SK-N-SH treated with all-trans-retinoic acid at 6 μM for 48 hours (cell line): ENCODE results near the gene NKAIN1.

Experiments used
- ATAC-seq: fragments of 200-7000 bp; cut with Tn5 transposase; 3 replicates; pipeline ENCODE4 v1.9.1; 2020; ENCODE audit warnings: mild to moderate bottlenecking, moderate library complexity
- ARNTL ChIP-seq: fragments of 450-650 bp; formaldehyde crosslinking; IDR thresholded peaks from 2 replicates; pipeline ENCODE4 v1.5.0; 2020; ENCODE audit warnings: low read depth, mild to moderate bottlenecking, moderate library complexity, borderline replicate concordance
- BACH2 ChIP-seq: fragments of 250-450 bp; sonication (Bioruptor Pico); IDR thresholded peaks from 2 replicates; pipeline ENCODE4 v1.9.0; 2021; ENCODE audit warnings: mild to moderate bottlenecking, borderline replicate concordance
- CREB5 ChIP-seq: fragments of 250-450 bp; sonication (Bioruptor Pico); IDR thresholded peaks from 2 replicates; pipeline ENCODE4 v1.5.1; 2020; ENCODE audit warnings: low read depth, mild to moderate bottlenecking, moderate library complexity
- CSRNP3 ChIP-seq: fragments of 250-450 bp; sonication (Bioruptor Pico); IDR thresholded peaks from 2 replicates; pipeline ENCODE4 v1.5.1; 2021; ENCODE audit warnings: mild to moderate bottlenecking, moderate library complexity
- ESRRG ChIP-seq: fragments of 250-450 bp; sonication (Bioruptor Pico); IDR thresholded peaks from 2 replicates; pipeline ENCODE4 v1.6.1; 2021; ENCODE audit warnings: mild to moderate bottlenecking
- ISL1 ChIP-seq: fragments of 250-450 bp; sonication (Bioruptor Pico); IDR thresholded peaks from 2 replicates; pipeline ENCODE4 v2.1.2; 2022; ENCODE audit warnings: mild to moderate bottlenecking, moderate library complexity
- OSR1 ChIP-seq: fragments of 250-450 bp; sonication (Bioruptor Pico); IDR thresholded peaks from 2 replicates; pipeline ENCODE4 v1.8.0; 2022; ENCODE audit warnings: moderate library complexity, mild to moderate bottlenecking, inconsistent platforms
- PATZ1 ChIP-seq: fragments of 250-450 bp; sonication (Bioruptor Pico); IDR thresholded peaks from 2 replicates; pipeline ENCODE4 v1.8.0; 2020; ENCODE audit warnings: mild to moderate bottlenecking, moderate library complexity, borderline replicate concordance
- POU6F1 ChIP-seq: fragments of 250-450 bp; sonication (Bioruptor Pico); IDR thresholded peaks from 2 replicates; pipeline ENCODE4 v1.8.0; 2021; ENCODE audit warnings: low read depth, mild to moderate bottlenecking, moderate library complexity, borderline replicate concordance
- RARB ChIP-seq: fragments of 250-450 bp; sonication (Bioruptor Pico); IDR thresholded peaks from 2 replicates; pipeline ENCODE4 v1.8.0; 2021; ENCODE audit warnings: mild to moderate bottlenecking, moderate library complexity
- SNAI2 ChIP-seq: fragments of 250-450 bp; sonication (Bioruptor Pico); IDR thresholded peaks from 2 replicates; pipeline ENCODE4 v1.5.0; 2020; ENCODE audit warnings: mild to moderate bottlenecking, moderate library complexity
- TCF4 ChIP-seq: fragments of 250-450 bp; sonication (Bioruptor Pico); IDR thresholded peaks from 2 replicates; pipeline ENCODE4 v1.8.0; 2021; ENCODE audit warnings: mild to moderate bottlenecking, moderate library complexity, borderline replicate concordance
- TOX ChIP-seq: fragments of 250-450 bp; sonication (Bioruptor Pico); IDR thresholded peaks from 2 replicates; pipeline ENCODE4 v1.8.0; 2021; ENCODE audit warnings: mild to moderate bottlenecking, moderate library complexity, borderline replicate concordance
- TSHZ2 ChIP-seq: fragments of 250-450 bp; sonication (Bioruptor Pico); IDR thresholded peaks from 2 replicates; pipeline ENCODE4 v1.5.0; 2020; ENCODE audit warnings: mild to moderate bottlenecking, moderate library complexity
- ZC3H10 ChIP-seq: fragments of 250-450 bp; sonication (Bioruptor Pico); IDR thresholded peaks from 2 replicates; pipeline ENCODE4 v1.5.1; 2021; ENCODE audit warnings: mild to moderate bottlenecking, moderate library complexity
- ZFP30 ChIP-seq: fragments of 450-650 bp; formaldehyde crosslinking; IDR thresholded peaks from 2 replicates; pipeline ENCODE4 v1.5.0; 2022; ENCODE audit warnings: mild to moderate bottlenecking, moderate library complexity
- ZNF565 ChIP-seq: fragments of 450-650 bp; formaldehyde crosslinking; conservative IDR thresholded peaks from 2 replicates; pipeline ENCODE4 v1.5.0; 2020; ENCODE audit warnings: low read depth, mild to moderate bottlenecking, moderate library complexity
- ZNF8 ChIP-seq: fragments of 450-650 bp; formaldehyde crosslinking; IDR thresholded peaks from 2 replicates; pipeline ENCODE4 v1.5.0; 2020; ENCODE audit warnings: mild to moderate bottlenecking, moderate library complexity

The NKAIN1 gene

GRCh38 chr1:31193729-31194128, 46.0 kb downstream of the NKAIN1 start:
- TF ChIP-seq ZNF565 (CRISPR knock-in tag): no peak
- TF ChIP-seq SNAI2 (CRISPR knock-in tag): no peak
- TF ChIP-seq ZFP30 (CRISPR knock-in tag): no peak
- no peak for TF ChIP-seq CREB5
- TF ChIP-seq TOX (CRISPR knock-in tag): no peak
- TF ChIP-seq ZC3H10: no peak
- TF ChIP-seq PATZ1 (CRISPR knock-in tag): no peak
- TF ChIP-seq RARB: no peak
- TF ChIP-seq TSHZ2: no peak
- TF ChIP-seq ISL1 (CRISPR knock-in tag): no peak
- TF ChIP-seq POU6F1 (CRISPR knock-in tag): no peak
- TF ChIP-seq BACH2 (CRISPR knock-in tag): no peak
- no peak for TF ChIP-seq ESRRG (CRISPR knock-in tag)
- no peak for ATAC-seq

- no peak for TF ChIP-seq CREB5
- no peak for ATAC-seq
Observed at GRCh38 chr1:31191281-31191680, 48.4 kb downstream of the NKAIN1 start.

GRCh38 chr1:31189696-31190674, 49.7 kb downstream of the NKAIN1 start:
- no peak for ATAC-seq
- TF ChIP-seq SNAI2 (CRISPR knock-in tag): no peak
- TF ChIP-seq PATZ1 (CRISPR knock-in tag): no peak
- TF ChIP-seq RARB: no peak
- no peak for TF ChIP-seq POU6F1 (CRISPR knock-in tag)
- no peak for TF ChIP-seq ISL1 (CRISPR knock-in tag)
- TF ChIP-seq OSR1: no peak
- TF ChIP-seq TOX (CRISPR knock-in tag): no peak
- no peak for TF ChIP-seq BACH2 (CRISPR knock-in tag)
- no peak for TF ChIP-seq ARNTL (CRISPR knock-in tag)
- TF ChIP-seq ZNF8 (CRISPR knock-in tag): no peak
- TF ChIP-seq CSRNP3 (CRISPR knock-in tag): no peak
- TF ChIP-seq CREB5: no peak
- no peak for TF ChIP-seq TCF4
